Measurements from ENCODE around the gene TOX2. TPM values are rescaled to one million over a fixed set of nuclear protein-coding genes. Genes with fewer than 3 reads are reported as not detected.
"Not testable (repeated sequence)": the region's sequence is repeated elsewhere in the genome, so short reads cannot be mapped to it uniquely, and the experiment has no call there.

The TOX2 gene
- total RNA-seq, 2 donors from 2014 or later = 1.1 to 3.5 TPM

DNA sequence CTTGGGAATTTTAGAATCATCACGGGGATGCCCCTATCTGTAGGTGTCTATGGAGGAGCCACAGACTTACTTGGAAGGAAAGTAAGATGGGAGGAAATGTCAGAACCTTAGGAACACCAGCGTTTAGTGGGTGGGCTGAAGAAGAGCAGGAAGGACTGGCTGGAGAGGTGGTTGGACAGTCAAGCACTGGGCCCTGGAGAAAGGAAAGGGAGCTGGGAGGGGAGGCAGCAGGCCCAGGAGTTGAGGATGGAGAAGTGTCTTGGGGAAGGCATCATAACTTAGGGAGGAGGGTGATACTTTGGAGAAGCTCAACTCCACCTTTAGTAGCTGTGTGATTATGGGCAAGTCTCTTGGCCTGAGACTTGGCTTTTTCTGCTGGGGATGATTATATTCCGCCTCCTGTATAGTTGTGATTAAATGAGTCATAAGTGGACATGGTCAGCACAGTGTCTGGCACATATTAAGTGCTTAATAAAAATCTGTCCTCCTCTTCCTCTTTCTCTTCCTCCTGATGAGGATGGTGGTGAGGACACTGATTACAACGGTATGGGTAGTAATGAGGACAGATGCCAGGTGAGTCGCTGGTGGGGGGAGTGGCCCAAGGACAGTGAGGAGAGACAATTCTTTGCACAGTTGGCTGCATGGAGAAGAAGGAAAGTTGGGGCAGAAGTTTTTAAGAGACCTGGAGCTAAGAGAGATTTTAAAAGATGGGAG lies 125.7 kb downstream of the TOX2 start:
- no peak overlapping the region for H3K4me3 Mint-ChIP-seq
- no peaks in the 10 kb centered on the region for H3K9me3 Mint-ChIP-seq
- H3K27me3 Mint-ChIP-seq = peaks cover 23% of the 10 kb centered on the region

DNA sequence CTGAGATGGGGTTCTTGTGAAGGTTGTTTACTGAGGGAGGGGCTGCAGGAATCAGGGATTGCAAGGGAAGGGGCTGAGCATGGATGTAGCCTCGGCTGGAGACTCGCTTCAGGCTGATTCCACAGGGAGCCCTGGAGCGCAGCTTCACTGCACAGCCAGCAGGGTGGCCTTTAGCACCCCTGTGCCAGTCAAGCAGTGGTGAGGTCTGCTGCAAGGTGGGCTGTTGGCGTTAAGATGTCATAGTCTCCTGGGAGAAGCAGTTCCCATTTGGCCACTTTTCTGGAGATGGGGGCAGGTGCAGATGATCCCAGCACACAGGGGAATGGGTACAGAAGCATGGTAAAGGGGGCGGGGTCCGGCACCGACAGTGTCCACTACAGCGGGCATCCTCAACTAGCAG lies 126.3 kb downstream of the TOX2 start:
- H3K4me3 Mint-ChIP-seq = no peak overlapping the region
- H3K27ac Mint-ChIP-seq = no peak overlapping the region
- H3K36me3 Mint-ChIP-seq (ENCODE audit: low read depth) = no peaks in the 10 kb centered on the region
- H3K9me3 Mint-ChIP-seq = no peaks in the 10 kb centered on the region
- ATAC-seq (replicated peaks) = no peak
- peaks cover 20% of the 10 kb centered on the region for H3K27me3 Mint-ChIP-seq
- peaks cover 5% of the 10 kb centered on the region for H3K4me1 Mint-ChIP-seq

More for the DNA sequence above, 125.7 kb downstream of the TOX2 start:
- Mint-ChIP-seq H3K4me1 (peaks cover 5% of the 10 kb centered on the region), H3K27ac (no peak overlapping the region), H3K36me3 (ENCODE audit: low read depth) (no peaks in the 10 kb centered on the region)
- no peak for ATAC-seq (replicated peaks)

DNA sequence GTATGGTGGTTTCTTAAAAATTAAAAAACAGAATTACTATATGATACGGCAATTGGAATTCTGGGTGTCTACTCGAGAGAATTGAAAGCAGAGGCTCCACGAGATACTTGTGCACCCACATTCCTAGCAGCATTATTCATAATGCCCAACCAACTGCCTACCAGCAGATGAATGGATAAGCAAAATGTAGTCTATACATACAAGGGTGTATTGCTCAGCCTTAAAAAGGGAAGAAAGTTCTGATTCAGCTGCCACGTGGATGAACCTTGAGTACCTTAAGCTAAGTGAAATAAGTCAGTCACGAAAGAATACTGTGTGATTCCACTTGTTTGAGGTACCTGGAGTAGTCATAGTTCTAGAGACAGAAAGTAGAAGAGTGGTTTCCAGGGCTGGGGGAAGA lies 130.1 kb downstream of the TOX2 start:
- peaks cover 13% of the 10 kb centered on the region for H3K27me3 Mint-ChIP-seq
- not testable (repeated sequence) for ATAC-seq (replicated peaks); H3K9me3 Mint-ChIP-seq; H3K4me1 Mint-ChIP-seq; H3K4me3 Mint-ChIP-seq; H3K36me3 Mint-ChIP-seq (ENCODE audit: low read depth); H3K27ac Mint-ChIP-seq

DNA sequence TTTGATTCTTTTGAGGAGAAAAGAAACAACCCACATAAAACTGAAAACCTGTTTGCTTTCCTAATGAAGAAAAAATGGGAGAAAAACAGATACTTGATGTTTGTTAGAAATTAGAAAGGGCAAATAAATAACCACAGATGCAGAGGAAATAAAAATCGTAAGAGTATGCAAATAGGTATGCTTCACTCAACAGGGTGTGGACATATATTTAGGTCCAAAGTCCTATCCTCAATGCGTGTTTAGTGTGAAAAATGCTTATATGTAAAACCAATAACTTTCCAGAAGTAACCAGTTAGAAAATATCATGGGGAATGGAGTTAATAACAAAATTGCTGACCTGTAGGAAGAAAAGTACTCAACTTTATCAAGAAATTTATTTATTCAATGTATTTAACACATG lies 135.7 kb downstream of the TOX2 start:
- no peak for ATAC-seq (replicated peaks)
- H3K4me3 Mint-ChIP-seq = no peak overlapping the region
- no peaks in the 10 kb centered on the region for H3K27me3 Mint-ChIP-seq
- no peaks in the 10 kb centered on the region for H3K4me1 Mint-ChIP-seq
- no peak overlapping the region for H3K27ac Mint-ChIP-seq
- H3K36me3 Mint-ChIP-seq (ENCODE audit: low read depth) = no peaks in the 10 kb centered on the region
- H3K9me3 Mint-ChIP-seq = no peaks in the 10 kb centered on the region

DNA sequence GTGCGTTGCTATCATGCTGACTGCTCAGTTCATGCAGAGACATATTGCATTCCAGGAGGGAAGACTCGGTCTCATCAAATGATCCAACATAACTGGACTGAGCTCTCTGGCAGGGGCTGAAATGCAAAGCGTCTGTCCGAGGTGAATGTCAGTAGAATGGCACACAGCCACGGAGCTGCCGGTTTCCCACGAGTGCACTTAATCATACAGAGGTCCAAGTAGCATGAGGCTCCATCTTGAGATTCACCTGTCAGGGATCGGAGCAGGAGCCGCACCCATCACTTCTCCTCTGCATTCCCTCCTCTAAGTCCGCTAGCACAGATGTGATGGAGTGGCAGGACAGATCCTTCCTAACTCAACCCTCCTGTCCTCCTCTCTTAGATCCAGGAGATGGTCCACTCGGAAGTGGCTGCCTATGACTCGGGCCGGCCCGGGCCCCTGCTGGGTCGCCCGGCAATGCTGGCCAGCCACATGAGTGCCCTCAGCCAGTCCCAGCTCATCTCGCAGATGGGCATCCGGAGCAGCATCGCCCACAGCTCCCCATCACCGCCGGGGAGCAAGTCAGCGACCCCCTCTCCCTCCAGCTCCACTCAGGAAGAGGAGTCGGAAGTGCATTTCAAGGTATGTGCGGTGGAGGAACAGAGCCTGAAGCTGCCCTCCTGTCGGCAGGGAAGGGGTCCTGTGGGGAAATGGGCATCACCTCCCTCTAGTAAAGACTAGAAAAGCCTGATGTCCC lies 136.4 kb downstream of the TOX2 start:
- no peak for ATAC-seq (replicated peaks)
- Mint-ChIP-seq H3K4me1 (no peaks in the 10 kb centered on the region), H3K27ac (no peak overlapping the region), H3K4me3 (no peak overlapping the region), H3K9me3 (no peaks in the 10 kb centered on the region), H3K27me3 (no peaks in the 10 kb centered on the region), H3K36me3 (ENCODE audit: low read depth) (no peaks in the 10 kb centered on the region)

DNA sequence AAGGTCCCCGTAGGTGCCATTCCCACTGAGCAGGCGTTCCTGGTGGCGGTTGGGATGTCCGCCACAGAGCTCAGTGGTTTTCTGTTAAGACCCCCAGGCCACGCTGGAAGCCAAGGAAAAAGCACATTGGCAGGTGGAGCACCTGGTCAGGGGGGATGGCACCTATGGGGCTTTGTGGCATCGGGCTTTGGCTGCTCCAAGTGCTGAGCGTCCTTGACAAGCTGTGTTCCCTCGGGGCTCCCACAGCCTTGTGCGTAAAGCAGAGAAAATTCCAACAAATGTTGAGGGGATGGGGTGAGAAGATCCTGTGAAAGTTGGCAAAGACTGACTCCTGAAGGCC lies 137.0 kb downstream of the TOX2 start:
- H3K9me3 Mint-ChIP-seq = no peaks in the 10 kb centered on the region
- no peaks in the 10 kb centered on the region for H3K4me1 Mint-ChIP-seq
- H3K27me3 Mint-ChIP-seq = no peaks in the 10 kb centered on the region
- ATAC-seq (replicated peaks) = no peak
- no peaks in the 10 kb centered on the region for H3K36me3 Mint-ChIP-seq (ENCODE audit: low read depth)
- no peak overlapping the region for H3K27ac Mint-ChIP-seq
- no peak overlapping the region for H3K4me3 Mint-ChIP-seq

DNA sequence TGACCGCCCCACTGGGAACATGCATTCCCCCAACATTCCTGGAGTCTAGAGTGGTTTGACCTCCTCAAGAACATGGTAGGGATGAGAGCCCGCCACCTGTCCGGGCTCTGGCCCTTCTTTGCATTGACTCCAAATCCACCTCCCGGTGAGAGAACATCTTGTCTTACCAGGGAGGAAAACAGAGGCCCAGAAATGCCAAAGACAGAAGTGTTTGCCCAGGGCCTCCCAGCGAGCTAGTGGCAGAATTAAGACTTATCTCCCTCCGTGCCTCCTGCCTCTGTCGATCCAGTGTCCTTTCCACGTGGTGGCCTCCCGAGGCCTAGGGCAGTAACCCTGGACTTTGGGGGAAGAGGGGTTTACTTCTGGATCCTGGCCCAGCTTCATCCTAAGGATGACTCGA lies 137.5 kb downstream of the TOX2 start:
- no peaks in the 10 kb centered on the region for H3K9me3 Mint-ChIP-seq
- H3K36me3 Mint-ChIP-seq (ENCODE audit: low read depth) = no peaks in the 10 kb centered on the region
- no peak for ATAC-seq (replicated peaks)
- no peak overlapping the region for H3K4me3 Mint-ChIP-seq
- H3K27me3 Mint-ChIP-seq = no peaks in the 10 kb centered on the region
- no peak overlapping the region for H3K27ac Mint-ChIP-seq
- H3K4me1 Mint-ChIP-seq = no peaks in the 10 kb centered on the region

DNA sequence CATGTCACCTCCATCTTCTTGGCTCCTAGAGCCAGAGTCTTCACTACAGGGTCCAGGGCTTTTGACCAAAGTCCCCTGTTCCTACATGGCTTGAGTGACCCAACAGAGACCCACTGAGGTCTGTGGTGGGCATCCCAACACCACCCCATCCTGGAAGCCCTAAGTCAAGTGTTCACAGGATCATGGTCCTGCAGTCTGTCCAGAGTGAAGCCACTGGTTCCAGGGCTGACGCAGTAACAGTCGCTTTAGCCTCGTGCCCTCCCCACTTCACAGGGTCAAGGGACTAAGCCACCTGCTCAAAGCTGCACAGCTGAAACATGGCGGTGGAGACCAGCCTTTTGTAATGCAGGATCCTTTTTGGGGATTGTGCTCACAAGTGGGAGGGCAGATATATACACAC lies 138.4 kb downstream of the TOX2 start:
- H3K27me3 Mint-ChIP-seq = no peaks in the 10 kb centered on the region
- no peaks in the 10 kb centered on the region for H3K4me1 Mint-ChIP-seq
- ATAC-seq (replicated peaks) = no peak
- no peaks in the 10 kb centered on the region for H3K36me3 Mint-ChIP-seq (ENCODE audit: low read depth)
- no peak overlapping the region for H3K4me3 Mint-ChIP-seq
- no peak overlapping the region for H3K27ac Mint-ChIP-seq
- H3K9me3 Mint-ChIP-seq = no peaks in the 10 kb centered on the region

DNA sequence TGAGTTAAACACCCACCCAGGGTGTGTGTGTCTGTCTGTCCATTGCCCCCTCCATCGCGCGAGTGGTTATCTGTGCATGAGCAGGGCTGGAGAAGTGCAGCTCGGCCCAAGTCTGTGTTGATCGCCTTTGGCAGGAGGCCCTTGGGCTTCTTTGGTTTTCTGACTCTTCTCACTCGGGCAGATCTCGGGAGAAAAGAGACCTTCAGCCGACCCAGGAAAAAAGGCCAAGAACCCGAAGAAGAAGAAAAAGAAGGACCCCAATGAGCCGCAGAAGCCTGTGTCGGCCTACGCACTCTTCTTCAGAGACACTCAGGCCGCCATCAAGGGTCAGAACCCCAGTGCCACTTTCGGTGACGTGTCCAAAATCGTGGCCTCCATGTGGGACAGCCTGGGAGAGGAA lies 139.5 kb downstream of the TOX2 start:
- H3K4me1 Mint-ChIP-seq = no peaks in the 10 kb centered on the region

DNA sequence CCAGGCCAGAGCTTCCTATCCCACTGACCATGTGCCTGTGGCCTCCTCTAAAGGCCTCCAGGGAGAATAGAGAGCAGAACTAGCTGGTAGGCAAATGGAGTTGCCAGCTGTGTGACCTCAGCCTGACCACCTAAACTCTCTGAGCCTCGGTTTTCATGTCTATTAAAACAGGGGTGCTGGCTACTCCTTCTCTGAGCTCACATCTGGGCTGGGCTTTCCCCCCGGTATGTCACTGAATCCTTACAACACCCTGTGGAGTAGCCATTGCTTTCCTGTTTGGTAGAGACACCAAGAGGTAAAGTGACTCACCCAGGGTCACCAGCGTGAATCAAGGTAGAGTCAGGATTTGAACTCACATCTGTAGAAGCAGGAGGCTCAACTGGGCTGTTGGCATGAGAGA lies 140.2 kb downstream of the TOX2 start:
- Mint-ChIP-seq H3K27ac (no peak overlapping the region), H3K36me3 (ENCODE audit: low read depth) (no peaks in the 10 kb centered on the region), H3K9me3 (no peaks in the 10 kb centered on the region), H3K4me1 (no peaks in the 10 kb centered on the region), H3K4me3 (no peak overlapping the region), H3K27me3 (no peaks in the 10 kb centered on the region)
- ATAC-seq (replicated peaks) = no peak

More for the DNA sequence above, 139.5 kb downstream of the TOX2 start:
- no peaks in the 10 kb centered on the region for H3K36me3 Mint-ChIP-seq (ENCODE audit: low read depth)
- no peak overlapping the region for H3K4me3 Mint-ChIP-seq
- no peaks in the 10 kb centered on the region for H3K9me3 Mint-ChIP-seq
- ATAC-seq (replicated peaks) = no peak
- H3K27me3 Mint-ChIP-seq = no peaks in the 10 kb centered on the region
- no peak overlapping the region for H3K27ac Mint-ChIP-seq

DNA sequence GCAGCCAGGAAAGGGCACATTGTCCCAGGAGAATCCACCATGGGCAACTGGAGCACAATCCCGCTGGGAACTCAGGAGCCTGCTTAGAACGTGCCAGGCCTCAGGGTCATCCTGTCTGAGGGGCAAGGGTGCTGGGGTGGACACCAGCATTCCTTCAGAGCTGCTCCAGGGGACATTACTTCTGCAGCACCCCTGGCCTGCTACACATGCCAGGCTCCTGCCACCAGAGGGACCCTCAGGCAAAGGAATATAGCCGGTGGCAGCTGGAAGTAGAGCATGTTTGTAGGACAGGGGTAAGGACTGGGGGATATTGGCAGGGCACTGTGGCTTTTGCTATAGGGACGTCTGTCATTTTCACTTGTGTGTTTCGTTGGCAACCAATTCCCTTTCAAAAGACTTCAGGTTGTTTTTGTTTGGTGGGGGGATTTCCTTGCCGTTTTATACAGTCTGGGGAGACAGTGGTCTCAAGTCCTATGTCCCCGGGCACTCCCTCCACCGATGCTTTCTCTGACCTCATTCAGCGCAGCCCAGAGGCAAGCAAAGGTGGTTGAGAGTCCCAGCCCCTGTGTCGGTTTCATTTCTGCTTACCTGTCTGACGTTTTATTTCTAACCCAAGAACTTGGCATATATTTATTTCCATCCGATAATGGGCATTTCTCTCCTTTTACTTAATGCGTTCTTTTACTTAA lies 141.5 kb downstream of the TOX2 start:
- Mint-ChIP-seq H3K36me3 (ENCODE audit: low read depth) (no peaks in the 10 kb centered on the region), H3K27ac (no peak overlapping the region), H3K27me3 (no peaks in the 10 kb centered on the region), H3K4me1 (no peaks in the 10 kb centered on the region), H3K9me3 (no peaks in the 10 kb centered on the region), H3K4me3 (no peak overlapping the region)
- ATAC-seq (replicated peaks) = no peak

DNA sequence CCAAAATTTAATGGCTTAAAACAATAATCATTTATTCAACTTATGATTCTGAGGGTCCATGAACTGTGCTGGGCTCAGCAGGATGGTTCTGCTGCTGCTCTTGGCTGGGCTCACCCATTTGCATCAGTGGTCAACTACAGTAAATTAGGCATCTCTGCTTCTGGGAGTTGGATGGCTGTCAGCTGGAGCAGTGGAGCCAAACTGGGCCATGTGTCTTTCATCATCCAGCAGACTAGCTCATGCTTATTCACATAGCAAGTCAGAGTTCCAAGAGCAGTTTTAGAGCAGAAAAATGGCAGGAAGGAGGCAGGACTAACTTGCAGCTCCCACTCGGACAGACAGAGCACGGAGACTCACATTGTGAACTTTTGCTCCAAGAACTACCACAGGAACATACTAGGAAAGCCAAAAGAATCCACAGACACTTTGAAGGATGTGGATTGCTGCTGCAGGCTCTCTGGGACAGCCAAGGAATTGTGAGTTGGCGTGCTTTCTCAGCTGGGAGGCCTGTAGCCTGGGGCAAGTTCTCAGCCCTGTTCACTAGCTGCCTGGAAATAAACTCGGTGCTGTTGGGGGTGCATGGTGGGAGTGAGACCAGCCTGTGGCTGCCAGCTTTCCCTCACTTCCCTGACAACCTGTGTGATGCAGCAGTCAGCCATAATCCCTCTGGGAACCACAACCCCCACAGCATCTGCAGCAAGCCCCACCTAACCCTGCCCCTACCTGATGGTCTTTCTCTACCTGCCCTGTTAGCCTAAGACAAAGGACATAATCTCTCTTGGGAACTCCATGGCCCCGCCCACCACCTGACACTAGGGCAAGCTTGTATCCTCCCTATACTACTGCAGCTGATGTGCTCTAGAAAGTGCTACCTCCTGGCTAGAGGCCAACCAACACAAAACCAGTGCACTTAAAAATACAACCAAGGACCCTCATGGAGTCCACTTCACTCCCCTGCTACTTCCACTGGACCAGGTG lies 143.3 kb downstream of the TOX2 start:
- no peaks in the 10 kb centered on the region for H3K4me1 Mint-ChIP-seq
- no peak for ATAC-seq (replicated peaks)

DNA sequence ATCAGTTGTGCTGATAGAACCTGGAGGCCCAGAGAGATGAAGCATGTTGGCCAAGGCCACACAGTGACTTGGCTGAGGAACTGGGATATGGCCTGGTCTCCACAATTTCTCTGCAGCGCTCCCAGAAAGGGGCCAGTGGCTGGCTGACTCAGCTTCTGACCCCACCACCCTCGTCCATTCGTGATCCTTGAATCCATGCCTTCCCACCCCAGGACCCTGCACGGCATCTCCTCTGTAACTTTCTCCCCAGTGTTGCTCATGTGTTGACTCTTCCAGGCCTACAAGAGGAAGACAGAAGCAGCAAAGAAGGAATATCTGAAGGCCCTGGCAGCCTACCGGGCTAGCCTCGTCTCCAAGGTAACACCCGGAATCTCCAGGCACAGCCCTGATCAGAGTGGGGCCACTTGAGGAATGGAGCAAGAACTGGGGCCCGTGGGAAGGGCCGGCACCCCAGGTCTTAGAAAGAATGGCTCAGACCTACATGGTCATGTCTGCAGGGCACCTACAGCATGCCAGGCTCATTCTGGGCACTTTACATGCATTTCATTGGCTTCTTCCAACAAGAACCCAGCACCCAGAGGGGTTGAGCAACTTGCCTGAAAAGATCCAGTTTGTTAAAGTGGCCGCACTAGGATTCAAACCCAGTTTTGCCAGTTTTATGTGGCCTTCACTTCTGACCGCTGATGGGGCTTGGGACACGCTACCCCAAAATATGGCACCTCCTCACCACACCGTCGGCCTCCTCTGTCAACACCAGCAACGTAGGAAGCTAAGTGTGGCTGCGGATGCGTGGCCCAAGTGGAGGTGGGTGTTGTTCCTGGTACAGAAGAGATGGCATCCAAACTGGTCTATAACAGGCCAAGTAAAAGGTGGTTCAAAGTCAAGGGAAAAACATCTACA lies 150.1 kb downstream of the TOX2 start:
- H3K9me3 Mint-ChIP-seq = no peaks in the 10 kb centered on the region
- no peak for ATAC-seq (replicated peaks)
- peaks cover 8% of the 10 kb centered on the region for H3K4me1 Mint-ChIP-seq

More for the DNA sequence above, 143.3 kb downstream of the TOX2 start:
- H3K4me3 Mint-ChIP-seq = no peak overlapping the region
- no peak overlapping the region for H3K27ac Mint-ChIP-seq
- H3K36me3 Mint-ChIP-seq (ENCODE audit: low read depth) = no peaks in the 10 kb centered on the region
- H3K9me3 Mint-ChIP-seq = no peaks in the 10 kb centered on the region
- H3K27me3 Mint-ChIP-seq = no peaks in the 10 kb centered on the region

More for the DNA sequence above, 150.1 kb downstream of the TOX2 start:
- H3K4me3 Mint-ChIP-seq = no peak overlapping the region
- no peak overlapping the region for H3K27ac Mint-ChIP-seq
- no peaks in the 10 kb centered on the region for H3K36me3 Mint-ChIP-seq (ENCODE audit: low read depth)
- no peaks in the 10 kb centered on the region for H3K27me3 Mint-ChIP-seq
